ENCODE measurements around the gene ZNF362.

GRCh38 chr1:33312413-33312749, 56.1 kb downstream of the ZNF362 start:
- TF ChIP-seq REST (IDR thresholded peaks at IDR 0.05; ENCODE audit: unreplicated experiment): no peak
- no peak for TF ChIP-seq EZH2 (IDR thresholded peaks at IDR 0.05; ENCODE audit: low read depth, unreplicated experiment)
- TF ChIP-seq EZH2phosphoT487 (IDR thresholded peaks at IDR 0.05; ENCODE audit: unreplicated experiment): no peak
- no peak for TF ChIP-seq CTCF (conservative IDR thresholded peaks at IDR 0.05; ENCODE audit: low read depth in 2 of 2)
- no peak for TF ChIP-seq JUNB (IDR thresholded peaks at IDR 0.05; ENCODE audit: unreplicated experiment)
- no peak for TF ChIP-seq ZNF331 (CRISPR knock-in tag; IDR thresholded peaks at IDR 0.05; ENCODE audit: low read depth)
- no peak for TF ChIP-seq ZNF462 (CRISPR knock-in tag; IDR thresholded peaks at IDR 0.05)
